IMR-90 (cell line): Measurements from ENCODE around the gene ZNRF3. TPM values are rescaled to one million over a fixed set of nuclear protein-coding genes. Genes with fewer than 3 reads are reported as not detected.

Source experiments
- ATAC-seq: fragments of 200-7000 bp; cut with Tn5 transposase; 2 replicates; pipeline ENCODE4 v1.9.1; 2020; ENCODE audit warnings: low read depth, mild to moderate bottlenecking, moderate library complexity
- BruUV-seq: library from RNA; stranded (reverse); fragments of 400-500 nt; replicated peaks from 2 replicates; lab custom pipeline; 2021; lab: Mats Ljungman, UMichigan
- CTCF ChIA-PET: fragments of 300-600 bp; formaldehyde crosslinking; extraction: SDS; loops from one replicate; lab custom pipeline; 2021; ENCODE audit warnings: antibody characterized with exemption; lab: Yijun Ruan, JAX
- POLR2A ChIA-PET: fragments of 300-600 bp; sonication (Branson Sonifier 250); formaldehyde crosslinking; loops from one replicate; lab custom pipeline; 2022; ENCODE audit warnings: antibody characterized with exemption; ENCODE audit not compliant: unreplicated experiment; lab: Charles Lee
- DNase-seq: peaks from one replicate; pipeline ENCODE4 v3.0.0; 2013
- H2AFZ ChIP-seq: replicated peaks from 2 replicates; pipeline ENCODE3; 2013; ENCODE audit warnings: low read length, mild to moderate bottlenecking; ENCODE audit not compliant: poor library complexity
- H2AK5ac ChIP-seq: 2 replicates; pipeline ENCODE4 v1.6.1; 2013; ENCODE audit warnings: low read depth, low read length, inconsistent platforms
- H2AK9ac ChIP-seq: replicated peaks from 2 replicates; pipeline ENCODE3; 2013; ENCODE audit warnings: mild to moderate bottlenecking, low read depth, low read length, moderate library complexity; ENCODE audit not compliant: poor library complexity
- H2BK120ac ChIP-seq: 2 replicates; pipeline ENCODE4 v1.6.1; 2013; ENCODE audit warnings: low read depth, low read length, inconsistent platforms
- H2BK15ac ChIP-seq: 3 replicates; pipeline ENCODE4 v1.6.1; 2013; ENCODE audit warnings: low read depth, low read length, inconsistent platforms
- H2BK20ac ChIP-seq: 2 replicates; pipeline ENCODE4 v1.6.1; 2013; ENCODE audit warnings: low read depth, mild to moderate bottlenecking, inconsistent platforms, low read length, moderate library complexity
- H2BK5ac ChIP-seq: 2 replicates; pipeline ENCODE4 v1.6.1; 2013; ENCODE audit warnings: mild to moderate bottlenecking, low read depth, low read length, inconsistent platforms; ENCODE audit not compliant: poor library complexity, severe bottlenecking
- H3K14ac ChIP-seq: replicated peaks from 2 replicates; pipeline ENCODE4 v1.6.1; 2013; ENCODE audit warnings: low read depth, low read length, inconsistent platforms
- H3K18ac ChIP-seq: 2 replicates; pipeline ENCODE4 v1.6.1; 2013; ENCODE audit warnings: low read depth, low read length, control low read depth
- H3K23ac ChIP-seq: 2 replicates; pipeline ENCODE4 v1.6.1; 2013; ENCODE audit warnings: low read depth, low read length, inconsistent platforms
- H3K27ac ChIP-seq: 2 replicates; pipeline ENCODE4 v1.5.1; 2013; ENCODE audit warnings: mild to moderate bottlenecking, control low read depth, low read length; ENCODE audit not compliant: insufficient read depth
- H3K27me3 ChIP-seq: 2 replicates; pipeline ENCODE4 v1.6.1; 2013; ENCODE audit warnings: low read length; ENCODE audit not compliant: control insufficient read depth, insufficient read depth
- H3K36me3 ChIP-seq: 2 replicates; pipeline ENCODE4 v1.6.1; 2013; ENCODE audit warnings: low read length, mixed read lengths; ENCODE audit not compliant: control insufficient read depth, insufficient read depth
- H3K4ac ChIP-seq: 2 replicates; pipeline ENCODE4 v1.6.1; 2013; ENCODE audit warnings: low read depth, low read length, inconsistent platforms
- H3K4me1 ChIP-seq: 2 replicates; pipeline ENCODE4 v1.6.1; 2013; ENCODE audit warnings: low read length, mixed read lengths; ENCODE audit not compliant: control insufficient read depth, insufficient read depth
- H3K4me2 ChIP-seq: 2 replicates; pipeline ENCODE4 v1.6.1; 2013; ENCODE audit warnings: low read depth, mild to moderate bottlenecking, control low read depth, low read length, moderate library complexity
- H3K4me3 ChIP-seq: 2 replicates; pipeline ENCODE4 v1.5.1; 2013; ENCODE audit warnings: low read depth, mild to moderate bottlenecking, control low read depth, low read length, moderate library complexity; ENCODE audit not compliant: insufficient read depth
- H3K56ac ChIP-seq: 2 replicates; pipeline ENCODE4 v1.6.1; 2013; ENCODE audit warnings: low read length, inconsistent platforms; ENCODE audit not compliant: insufficient read depth; ENCODE audit errors: extremely low read depth
- H3K79me1 ChIP-seq, 2 experiments: 2 replicates each; pipeline ENCODE4 v1.6.1; 2013; ENCODE audit warnings: low read length in 2 of 2, inconsistent platforms in 1 of 2, low read depth in 1 of 2
- H3K9ac ChIP-seq: 2 replicates; pipeline ENCODE4 v1.6.1; 2013; ENCODE audit warnings: low read depth, low read length, control low read depth
- H3K9me1 ChIP-seq: 2 replicates; pipeline ENCODE4 v1.6.1; 2013; ENCODE audit warnings: low read length, inconsistent platforms; ENCODE audit not compliant: insufficient read depth
- H3K9me3 ChIP-seq: 2 replicates; pipeline ENCODE4 v1.6.1; 2013; ENCODE audit warnings: low read length; ENCODE audit not compliant: control insufficient read depth, insufficient read depth
- H4K20me1 ChIP-seq: 2 replicates; pipeline ENCODE4 v1.6.1; 2013; ENCODE audit warnings: low read length, inconsistent platforms; ENCODE audit not compliant: insufficient read depth
- H4K5ac ChIP-seq: 2 replicates; pipeline ENCODE4 v1.6.1; 2013; ENCODE audit warnings: mild to moderate bottlenecking, low read depth, low read length, control low read depth
- H4K8ac ChIP-seq, 2 experiments: 2 replicates each; pipeline ENCODE4 v1.6.1; 2013; ENCODE audit warnings: low read depth in 2 of 2, low read length in 2 of 2, control low read depth in 1 of 2, inconsistent platforms in 1 of 2
- H4K91ac ChIP-seq: 2 replicates; pipeline ENCODE4 v1.6.1; 2013; ENCODE audit warnings: low read depth, low read length, inconsistent platforms; ENCODE audit not compliant: insufficient read depth
- BHLHE40 ChIP-seq: fragments of 150-350 bp; IDR thresholded peaks from 2 replicates; pipeline ENCODE4 v1.6.1; 2016; ENCODE audit warnings: mild to moderate bottlenecking, low read depth, low read length
- CEBPB ChIP-seq: IDR thresholded peaks from 2 replicates; pipeline ENCODE4 v1.6.1; 2012; ENCODE audit warnings: low read depth, low read length, improper control_type of control experiment
- CHD1 ChIP-seq: IDR thresholded peaks from 2 replicates; pipeline ENCODE4 v1.6.1; 2012; ENCODE audit warnings: low read depth, low read length, improper control_type of control experiment
- FOS ChIP-seq: fragments of 150-350 bp; IDR thresholded peaks from 2 replicates; pipeline ENCODE4 v1.6.1; 2016; ENCODE audit warnings: low read depth, low read length
- MAFK ChIP-seq: IDR thresholded peaks from 2 replicates; pipeline ENCODE4 v1.6.1; 2012; ENCODE audit warnings: low read depth, low read length, improper control_type of control experiment
- MAZ ChIP-seq: IDR thresholded peaks from 2 replicates; pipeline ENCODE4 v1.6.1; 2012; ENCODE audit warnings: low read depth, mild to moderate bottlenecking, low read length, improper control_type of control experiment, moderate library complexity, borderline replicate concordance
- MXI1 ChIP-seq: IDR thresholded peaks from 2 replicates; pipeline ENCODE4 v1.6.1; 2012; ENCODE audit warnings: low read depth, mild to moderate bottlenecking, low read length, moderate library complexity, borderline replicate concordance
- NFE2L2 ChIP-seq: fragments of 150-350 bp; IDR thresholded peaks from 2 replicates; pipeline ENCODE4 v1.6.1; 2016; ENCODE audit warnings: low read depth, mild to moderate bottlenecking, low read length
- POLR2A ChIP-seq: IDR thresholded peaks from 2 replicates; pipeline ENCODE4 v1.6.1; 2012; ENCODE audit warnings: mild to moderate bottlenecking, low read depth, low read length
- RAD21 ChIP-seq: IDR thresholded peaks from 2 replicates; pipeline ENCODE4 v1.6.1; 2012; ENCODE audit warnings: low read length, improper control_type of control experiment
- RCOR1 ChIP-seq: IDR thresholded peaks from 2 replicates; pipeline ENCODE4 v1.6.1; 2012; ENCODE audit warnings: mild to moderate bottlenecking, low read length, improper control_type of control experiment; ENCODE audit not compliant: insufficient replicate concordance
- SMC3 ChIP-seq: fragments of 150-350 bp; IDR thresholded peaks from 2 replicates; pipeline ENCODE4 v1.6.1; 2016; ENCODE audit warnings: low read depth, mild to moderate bottlenecking, antibody characterized with exemption, low read length, moderate library complexity
- whole genome bisulfite sequencing, 2 experiments: methylation state at CpG; one replicate each; pipeline versions ENCODE4 v1.1.5 to v1.1.7; 2013; ENCODE audit warnings: missing lambda C conversion rate in 2 of 2; ENCODE audit not compliant: insufficient read length in 1 of 2; ENCODE audit errors: extremely low coverage in 2 of 2; 5-methylcytosine and 5-hydroxymethylcytosine counted together
- dilution Hi-C: fragments of 300-500 bp; cut with HindIII; formaldehyde crosslinking; loops from one replicate; pipeline ENCODE4 v1.14.3; 2018; ENCODE audit warnings: low sequenced_read_pairs; ENCODE audit not compliant: unreplicated experiment
- in situ Hi-C: fragments of 300-500 bp; cut with MboI; formaldehyde crosslinking; loops from 3 replicates; pipeline ENCODE4 v1.14.3; 2019; ENCODE audit warnings: low sequenced_read_pairs, inconsistent platforms, mixed read lengths
- intact Hi-C: fragments of 100-400 bp; cut with micrococcal nuclease; formaldehyde crosslinking; loops from 2 replicates; pipeline ENCODE4 v1.10.0; 2022
- polyA plus RNA-seq, 3 experiments: library from polyadenylated mRNA; depleted of rRNA; stranded (reverse); fragments of >200 nt; gene quantifications; 2 replicates each; pipeline ENCODE4 v1.2.3, GENCODE V29; 2012; ENCODE audit warnings: low replicate concordance in 1 of 3
- total RNA-seq: library from RNA; depleted of rRNA; stranded (reverse); fragments of >200 nt; gene quantifications from 2 replicates; pipeline ENCODE4 v1.2.3, GENCODE V29; 2012
- TF ChIP-seq, protein P1 (sequence below): fragments of 150-350 bp; IDR thresholded peaks from 2 replicates; pipeline ENCODE4 v1.6.1; 2017; ENCODE audit warnings: mild to moderate bottlenecking, antibody characterized with exemption, low read length, low read depth
- TF ChIP-seq, protein P2 (sequence below): fragments of 150-350 bp; IDR thresholded peaks from 2 replicates; pipeline ENCODE4 v1.6.1; 2016; ENCODE audit warnings: low read depth, mild to moderate bottlenecking, low read length, moderate library complexity, borderline replicate concordance

The ZNRF3 gene
- total and polyA plus RNA-seq, 2 of the 4 experiments (the other 2 are of a cell fraction) = 1.4 to 2.4 TPM

DNA sequence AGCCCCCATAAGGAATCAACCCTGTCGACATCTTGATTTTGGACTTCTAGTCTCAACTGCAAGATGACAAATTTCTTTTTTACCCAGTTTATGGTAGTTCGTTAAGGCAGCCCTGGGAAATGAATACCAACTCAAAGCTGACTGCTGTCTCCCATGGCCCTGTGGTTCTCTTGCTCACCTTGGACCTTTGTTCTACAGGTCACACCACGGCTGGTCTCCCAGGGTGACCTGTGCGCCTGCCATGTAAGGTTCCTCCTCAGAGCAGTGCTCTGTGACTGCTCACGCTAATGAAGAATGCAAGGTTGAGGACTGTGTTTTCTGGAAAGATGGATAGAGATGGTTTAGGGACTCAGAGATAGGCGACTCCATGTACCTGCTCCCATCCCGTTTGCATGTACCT, 68.2 kb downstream of the ZNRF3 start:
- Histone ChIP-seq H3K18ac (no peak overlapping the region; the same call in 1 of the 2 replicates), H3K9ac (no peak overlapping the region), H2BK20ac (no peak overlapping the region), H3K56ac (no peak overlapping the region), H2BK120ac (no peak overlapping the region), H3K9me3 (peaks cover 3% of the 10 kb centered on the region), H3K23ac (no peak overlapping the region; the same call in 1 of the 2 replicates), H3K79me1 (peaks cover 6 to 48% of the 10 kb centered on the region in 2 experiments; a peak in 2 of 4 replicates), H4K8ac (no peak overlapping the region), H3K27ac (no peak overlapping the region), H3K4ac (no peak overlapping the region), H4K5ac (no peak overlapping the region; the same call in 1 of the 2 replicates), H2BK15ac (no peak overlapping the region), H2AK5ac (no peak overlapping the region), H3K9me1 (peaks cover 8% of the 10 kb centered on the region; the same call in 1 of the 2 replicates), H4K20me1 (peaks cover 9% of the 10 kb centered on the region; the same call in 1 of the 2 replicates), H4K91ac (no peak overlapping the region), H2AFZ (no peak overlapping the region), H2AK9ac (no peak overlapping the region), H3K36me3 (no peaks in the 10 kb centered on the region), H3K4me1 (peaks cover 11% of the 10 kb centered on the region), H3K27me3 (no peaks in the 10 kb centered on the region), H3K14ac (no peak overlapping the region), H2BK5ac (no peak overlapping the region), H3K4me3 (no peak overlapping the region), H3K4me2 (no peak overlapping the region)
- WGBS, 2 experiments = no CpG with 5 or more reads among the region's 7 CpGs
- TF ChIP-seq RAD21 (no peak), MAZ (no peak), CEBPB (no peak), BHLHE40 (no peak), SMC3 (no peak), POLR2A (no peak), RCOR1 (no peak), MAFK (no peak), FOS (no peak), NFE2L2 (no peak), CHD1 (no peak), MXI1 (no peak)
- TF ChIP-seq, protein P1, sequence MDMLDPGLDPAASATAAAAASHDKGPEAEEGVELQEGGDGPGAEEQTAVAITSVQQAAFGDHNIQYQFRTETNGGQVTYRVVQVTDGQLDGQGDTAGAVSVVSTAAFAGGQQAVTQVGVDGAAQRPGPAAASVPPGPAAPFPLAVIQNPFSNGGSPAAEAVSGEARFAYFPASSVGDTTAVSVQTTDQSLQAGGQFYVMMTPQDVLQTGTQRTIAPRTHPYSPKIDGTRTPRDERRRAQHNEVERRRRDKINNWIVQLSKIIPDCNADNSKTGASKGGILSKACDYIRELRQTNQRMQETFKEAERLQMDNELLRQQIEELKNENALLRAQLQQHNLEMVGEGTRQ = no peak
- TF ChIP-seq, protein P2, sequence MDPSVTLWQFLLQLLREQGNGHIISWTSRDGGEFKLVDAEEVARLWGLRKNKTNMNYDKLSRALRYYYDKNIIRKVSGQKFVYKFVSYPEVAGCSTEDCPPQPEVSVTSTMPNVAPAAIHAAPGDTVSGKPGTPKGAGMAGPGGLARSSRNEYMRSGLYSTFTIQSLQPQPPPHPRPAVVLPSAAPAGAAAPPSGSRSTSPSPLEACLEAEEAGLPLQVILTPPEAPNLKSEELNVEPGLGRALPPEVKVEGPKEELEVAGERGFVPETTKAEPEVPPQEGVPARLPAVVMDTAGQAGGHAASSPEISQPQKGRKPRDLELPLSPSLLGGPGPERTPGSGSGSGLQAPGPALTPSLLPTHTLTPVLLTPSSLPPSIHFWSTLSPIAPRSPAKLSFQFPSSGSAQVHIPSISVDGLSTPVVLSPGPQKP = no peak
- intact Hi-C loops = loop anchor here (10.0 kb wide), 1 partner anchor 97 kb away; no protein-coding TSS in a partner anchor
- no TSS peak for BruUV-seq
- ATAC-seq (no peak), DNase-seq (no peak)
- ChIA-PET CTCF (no interaction called here), POLR2A (no interaction called here)
- dilution Hi-C loops = no loop called here
- in situ Hi-C loops = no loop called here
